Uterus (tissue), 4 donors: ENCODE results near the gene MPPED1. TPM values are rescaled to one million over a fixed set of nuclear protein-coding genes. Genes with fewer than 3 reads are reported as not detected.

Source experiments
- DNase-seq, 2 donors: peaks; one replicate each; pipeline ENCODE4 v3.0.0-alpha.2; 2019 to 2020
- H3K27ac ChIP-seq, 2 donors: fragments of 200-600 bp; sonication (generic); 1 replicate in 1 of 2; 2 replicates in 1 of 2; pipeline ENCODE4 v1.5.1; 2016 to 2018
- H3K27me3 ChIP-seq, 2 donors: fragments of 200-600 bp; sonication (generic); one replicate each; pipeline ENCODE4 v1.5.1; 2018 to 2019; ENCODE audit warnings: control low read depth in 1 of 2
- H3K36me3 ChIP-seq, 2 donors: fragments of 200-600 bp; sonication (generic); one replicate each; pipeline ENCODE4 v1.5.1; 2019; ENCODE audit warnings: control low read depth in 1 of 2
- H3K4me1 ChIP-seq, 2 donors: fragments of 200-600 bp; sonication (generic); one replicate each; pipeline ENCODE4 v1.5.1; 2018 to 2019; ENCODE audit warnings: control low read depth in 1 of 2
- H3K4me3 ChIP-seq, 2 donors: fragments of 200-600 bp; sonication (generic); 1 replicate in 1 of 2; 2 replicates in 1 of 2; pipeline ENCODE4 v1.5.1; 2018 to 2019; ENCODE audit warnings: mild to moderate bottlenecking in 1 of 2
- H3K9me3 ChIP-seq, 2 donors: fragments of 200-600 bp; sonication (generic); one replicate each; pipeline ENCODE4 v1.5.1; 2019; ENCODE audit warnings: control low read depth in 1 of 2
- POLR2A ChIP-seq, 2 donors: fragments of 450-650 bp; IDR thresholded peaks; one replicate each; pipeline ENCODE4 v1.6.1; 2016; ENCODE audit warnings: antibody characterized with exemption in 2 of 2, mild to moderate bottlenecking in 1 of 2, moderate library complexity in 1 of 2
- intact Hi-C: fragments of 100-400 bp; cut with DNase I; formaldehyde crosslinking; loops from one replicate; pipeline ENCODE4 v1.15.1; 2023; ENCODE audit warnings: low total_unique reads
- total RNA-seq, 4 donors: library from RNA; depleted of rRNA in 3 of 4; stranded (reverse); fragments of >200 nt in 3 of 4; gene quantifications; one replicate each; pipeline versions ENCODE4 v1.1.0 to v1.2.4, GENCODE V29; 2014 to 2023
- TF ChIP-seq, protein P1 (sequence below), 4 experiments: fragments of 200-600 bp in 2 of 4; fragments of 450-650 bp in 2 of 4; sonication (generic) in 2 of 4; IDR thresholded peaks; one replicate each; pipeline ENCODE4 v1.5.1; 2016 to 2019; ENCODE audit warnings: antibody characterized with exemption in 4 of 4, mild to moderate bottlenecking in 2 of 4, moderate library complexity in 1 of 4
- donor health status: DM: yes; HTN: yes; CAD: no.

Gene MPPED1
- total RNA-seq, 4 donors from 2014 or later, result 0.67 to 8.4 TPM; not detected in 2

DNA sequence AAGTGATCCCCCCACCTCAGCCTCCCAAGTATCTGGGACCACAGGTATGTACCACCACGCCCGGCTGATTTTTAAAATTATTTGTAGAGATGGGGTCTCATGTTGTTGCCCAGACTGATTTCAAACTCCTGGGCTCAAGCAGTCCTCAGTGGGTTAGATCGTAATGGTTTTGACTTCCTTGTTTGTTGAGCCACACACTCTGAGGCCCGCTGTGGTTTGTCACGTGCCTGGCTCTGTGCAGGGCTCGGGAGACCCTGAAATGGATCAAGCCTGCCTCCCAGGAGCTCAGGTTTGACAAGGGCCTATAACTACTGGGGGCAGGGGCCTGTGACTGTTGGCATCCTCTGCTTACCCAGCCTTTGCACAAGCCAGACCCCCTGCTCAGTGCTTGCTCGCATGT is 68.1 kb downstream of the MPPED1 start:
- Histone ChIP-seq H3K4me1 (no peaks in the 10 kb centered on the region), H3K27me3 (no peaks in the 10 kb centered on the region), H3K4me3 (no peak overlapping the region), H3K9me3 (no peaks in the 10 kb centered on the region), H3K27ac (no peak overlapping the region), H3K36me3 (no peaks in the 10 kb centered on the region)
- intact Hi-C loops, result no loop called here
- DNase-seq, result no peak
- TF ChIP-seq, protein P1, sequence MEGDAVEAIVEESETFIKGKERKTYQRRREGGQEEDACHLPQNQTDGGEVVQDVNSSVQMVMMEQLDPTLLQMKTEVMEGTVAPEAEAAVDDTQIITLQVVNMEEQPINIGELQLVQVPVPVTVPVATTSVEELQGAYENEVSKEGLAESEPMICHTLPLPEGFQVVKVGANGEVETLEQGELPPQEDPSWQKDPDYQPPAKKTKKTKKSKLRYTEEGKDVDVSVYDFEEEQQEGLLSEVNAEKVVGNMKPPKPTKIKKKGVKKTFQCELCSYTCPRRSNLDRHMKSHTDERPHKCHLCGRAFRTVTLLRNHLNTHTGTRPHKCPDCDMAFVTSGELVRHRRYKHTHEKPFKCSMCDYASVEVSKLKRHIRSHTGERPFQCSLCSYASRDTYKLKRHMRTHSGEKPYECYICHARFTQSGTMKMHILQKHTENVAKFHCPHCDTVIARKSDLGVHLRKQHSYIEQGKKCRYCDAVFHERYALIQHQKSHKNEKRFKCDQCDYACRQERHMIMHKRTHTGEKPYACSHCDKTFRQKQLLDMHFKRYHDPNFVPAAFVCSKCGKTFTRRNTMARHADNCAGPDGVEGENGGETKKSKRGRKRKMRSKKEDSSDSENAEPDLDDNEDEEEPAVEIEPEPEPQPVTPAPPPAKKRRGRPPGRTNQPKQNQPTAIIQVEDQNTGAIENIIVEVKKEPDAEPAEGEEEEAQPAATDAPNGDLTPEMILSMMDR (IDR thresholded peaks at IDR 0.05), result no peak
- TF ChIP-seq POLR2A (IDR thresholded peaks at IDR 0.05), result no peak

DNA sequence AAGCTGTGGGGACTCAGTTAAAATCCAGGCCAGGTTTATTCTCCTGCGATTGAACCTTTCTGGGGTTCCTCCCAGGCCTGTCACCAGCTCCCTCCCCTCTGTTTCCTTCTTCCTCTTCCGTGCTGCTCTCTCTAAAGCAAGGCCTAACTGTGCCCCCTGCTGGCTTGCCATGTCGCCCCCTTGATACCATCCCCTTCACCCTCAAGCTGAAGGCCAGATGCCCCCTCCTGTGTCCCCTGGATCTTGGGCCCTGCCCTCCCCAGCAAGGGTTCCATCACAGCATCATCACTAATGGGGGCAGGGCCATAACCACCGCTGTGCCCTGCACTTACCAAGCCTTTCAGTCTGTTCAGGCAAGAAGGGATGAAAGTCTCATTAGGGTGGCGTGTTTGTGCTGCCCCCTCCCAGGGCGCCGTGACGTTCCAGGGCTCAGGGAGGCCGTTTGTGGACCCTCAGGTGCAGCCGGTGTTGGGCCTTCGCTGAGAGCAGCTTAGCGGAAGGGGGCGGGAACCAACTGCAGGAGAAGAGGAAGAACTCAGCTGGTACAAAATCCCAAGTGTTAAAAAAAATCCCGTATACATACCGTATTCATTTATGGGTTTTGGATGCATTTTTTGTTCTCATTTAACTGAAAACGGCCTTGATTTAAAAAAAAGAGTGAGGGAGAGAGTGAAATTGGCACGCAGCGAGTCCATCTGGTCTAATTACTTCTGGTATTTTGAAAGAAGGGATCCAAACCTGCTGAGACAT is 69.9 kb downstream of the MPPED1 start:
- TF ChIP-seq, protein P1 (IDR thresholded peaks at IDR 0.05), result no peak
- no peak for TF ChIP-seq POLR2A (IDR thresholded peaks at IDR 0.05)
- no peak for DNase-seq
- Histone ChIP-seq H3K36me3 (no peaks in the 10 kb centered on the region), H3K9me3 (no peaks in the 10 kb centered on the region), H3K27ac (no peak overlapping the region), H3K4me1 (no peaks in the 10 kb centered on the region), H3K27me3 (no peaks in the 10 kb centered on the region), H3K4me3 (no peak overlapping the region)
- intact Hi-C loops, result no loop called here

DNA sequence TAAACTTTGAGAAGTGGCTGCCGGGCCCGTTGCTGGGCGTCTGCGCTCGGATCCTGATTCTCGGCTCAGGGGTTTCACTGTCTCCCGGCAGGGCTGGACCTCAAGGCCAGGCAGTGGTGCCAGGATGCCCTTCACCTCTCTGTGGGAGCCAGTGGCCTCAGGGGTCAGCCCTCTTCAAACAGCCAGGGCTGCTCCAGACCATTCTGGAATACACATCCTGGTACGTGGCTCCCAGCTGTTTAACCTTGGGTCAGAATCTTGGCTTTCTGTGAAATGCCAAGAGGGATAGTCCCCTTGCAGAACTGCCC is 70.5 kb downstream of the MPPED1 start:
- H3K4me3 ChIP-seq, result no peak overlapping the region
- no peak overlapping the region for H3K27ac ChIP-seq
- no peaks in the 10 kb centered on the region for H3K9me3 ChIP-seq
- intact Hi-C loops, result no loop called here
- no peaks in the 10 kb centered on the region for H3K27me3 ChIP-seq
- no peak for DNase-seq
- no peaks in the 10 kb centered on the region for H3K36me3 ChIP-seq
- H3K4me1 ChIP-seq, result no peaks in the 10 kb centered on the region
- no peak for TF ChIP-seq POLR2A (IDR thresholded peaks at IDR 0.05)
- TF ChIP-seq, protein P1 (IDR thresholded peaks at IDR 0.05), result no peak

DNA sequence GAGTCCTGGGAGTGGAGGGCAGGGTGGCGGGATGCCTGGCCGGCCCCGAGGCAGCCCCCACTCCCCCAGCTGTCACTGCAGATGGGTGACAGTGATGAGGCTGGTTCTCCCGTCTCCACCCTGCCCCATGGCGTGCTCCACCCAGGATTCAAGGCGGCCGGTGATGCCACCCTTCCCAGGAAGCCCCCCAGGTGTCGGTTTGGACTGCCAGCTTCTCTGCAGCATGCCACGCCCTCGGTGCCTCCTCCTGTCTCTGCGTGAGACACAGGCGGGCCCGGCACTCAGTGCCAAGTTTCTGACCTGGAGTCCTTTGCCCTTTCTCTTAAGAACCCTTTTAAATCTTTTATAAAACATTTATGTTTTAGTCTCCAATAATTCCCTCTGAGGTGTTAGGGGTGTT is 71.5 kb downstream of the MPPED1 start:
- no peak for TF ChIP-seq POLR2A (IDR thresholded peaks at IDR 0.05)
- Histone ChIP-seq H3K4me3 (no peak overlapping the region), H3K4me1 (no peaks in the 10 kb centered on the region), H3K9me3 (no peaks in the 10 kb centered on the region), H3K27me3 (no peaks in the 10 kb centered on the region), H3K36me3 (no peaks in the 10 kb centered on the region), H3K27ac (no peak overlapping the region)
- DNase-seq, result no peak
- intact Hi-C loops, result no loop called here

DNA sequence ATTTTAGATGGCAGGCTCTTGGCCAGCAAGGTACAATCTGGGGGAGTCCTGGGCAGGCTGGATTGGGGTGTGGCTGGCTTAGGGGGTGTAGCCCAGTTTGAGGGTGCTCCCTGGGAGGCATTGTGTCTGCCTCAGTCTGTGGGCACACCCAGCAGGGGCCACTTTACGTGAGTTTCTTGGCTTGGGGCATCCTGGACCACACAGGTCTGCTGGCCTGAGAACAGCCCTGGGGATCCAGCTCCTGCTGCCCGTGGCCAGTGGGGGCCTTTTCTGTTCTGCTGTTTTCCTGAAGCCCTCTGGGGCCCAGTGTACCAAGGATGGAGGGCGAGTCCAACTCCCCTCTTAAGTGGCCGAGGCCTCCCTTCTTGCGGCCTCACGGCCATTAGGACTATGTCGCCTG is 71.9 kb downstream of the MPPED1 start:
- H3K27ac ChIP-seq, result no peak overlapping the region
- DNase-seq, result no peak
- no peaks in the 10 kb centered on the region for H3K36me3 ChIP-seq
- H3K4me3 ChIP-seq, result no peak overlapping the region
- no peaks in the 10 kb centered on the region for H3K27me3 ChIP-seq
- H3K4me1 ChIP-seq, result no peaks in the 10 kb centered on the region
- intact Hi-C loops, result no loop called here
- H3K9me3 ChIP-seq, result no peaks in the 10 kb centered on the region
- TF ChIP-seq, protein P1 (IDR thresholded peaks at IDR 0.05), result no peak
- TF ChIP-seq POLR2A (IDR thresholded peaks at IDR 0.05), result no peak

DNA sequence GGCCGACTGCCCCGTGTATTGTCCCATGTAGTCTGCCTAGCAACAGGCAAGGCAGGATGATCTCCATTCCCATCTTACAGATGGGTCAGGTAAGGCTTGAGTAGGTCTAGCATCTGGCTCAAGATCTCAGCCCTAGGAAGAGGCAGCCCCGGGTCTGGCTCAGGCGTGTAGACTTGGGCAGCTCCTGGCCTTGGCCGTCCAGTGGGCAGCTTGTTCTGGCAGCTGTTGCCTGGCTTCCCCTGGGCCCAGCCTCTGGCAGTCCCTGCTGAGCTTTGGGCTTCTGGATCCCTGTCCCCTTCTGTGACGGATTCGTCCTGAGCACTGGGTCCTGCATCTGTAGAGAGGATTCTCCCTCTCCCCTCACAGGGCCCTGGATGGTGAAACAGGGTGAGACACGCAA is 72.4 kb downstream of the MPPED1 start:
- Histone ChIP-seq H3K4me1 (no peaks in the 10 kb centered on the region), H3K27me3 (no peaks in the 10 kb centered on the region), H3K9me3 (no peaks in the 10 kb centered on the region), H3K4me3 (no peak overlapping the region), H3K27ac (no peak overlapping the region), H3K36me3 (no peaks in the 10 kb centered on the region)
- intact Hi-C loops, result no loop called here
- no peak for DNase-seq
- TF ChIP-seq, protein P1 (IDR thresholded peaks at IDR 0.05), result no peak
